Measurements from ENCODE around the gene PRUNE1. TPM values are rescaled to one million over a fixed set of nuclear protein-coding genes. Genes with fewer than 3 reads are reported as not detected.
A peak's percentile ranks its signal among the peaks of the same experiment; 100 is the strongest.

The PRUNE1 gene
- total and polyA plus RNA-seq, 4 donors: 8.7 to 20.6 (median 12.7) TPM

- H3K9ac ChIP-seq (ENCODE audit: insufficient read depth in 1 of 2, low read length in 2 of 2): no peak within 1 kb of the TSS
- no peak for TF ChIP-seq CTCF (IDR thresholded peaks at IDR 0.05; ENCODE audit: control extremely low read depth, extremely low read depth)
- H3K27me3 ChIP-seq (ENCODE audit: control insufficient read depth in 3 of 3, insufficient read depth in 3 of 3, low read length in 2 of 3): no peaks in the 10 kb centered on the region
- H3K4me3 ChIP-seq: no peak within 1 kb of the TSS
- H3K9me3 ChIP-seq (ENCODE audit: control insufficient read depth in 4 of 4, insufficient read depth in 3 of 4, low read length in 3 of 4): no peaks in the 10 kb centered on the region
- WGBS, 2 donors: 68 to 71% methylated on average over 2 of the region's 2 CpGs
- DNase-seq (peak in 1 of 3 donors; percentile 49), ATAC-seq (ENCODE audit: insufficient read depth, low FRiP score) (no peak)
- peaks cover 0 to 14% (median 0%) of the 10 kb centered on the region in 5 donors for H3K4me1 ChIP-seq (ENCODE audit: control insufficient read depth in 5 of 5, insufficient read depth in 5 of 5, low read length in 5 of 5)
- H3K27ac ChIP-seq (ENCODE audit: low read depth in 1 of 2, low read length in 1 of 2): peak within 1 kb of the TSS in 1 of 2 donors; percentile 48
- H3K36me3 ChIP-seq (ENCODE audit: control insufficient read depth in 4 of 4, insufficient read depth in 4 of 4, low read length in 4 of 4): peaks cover 0 to 20% (median 12%) of the 10 kb centered on the region in 4 donors
Observed at GRCh38 chr1:151036356-151036755, 28.1 kb downstream of the PRUNE1 start, which contains the start of gene BNIPL. Gene BNIPL, plus strand, starts transcription at chr1:151036586. Its CDS starts 140 bp downstream, at chr1:151036726.

- ATAC-seq (ENCODE audit: insufficient read depth, low FRiP score) (no peak), DNase-seq (no peak)
- Histone ChIP-seq H3K36me3 (ENCODE audit: control insufficient read depth in 4 of 4, insufficient read depth in 4 of 4, low read length in 4 of 4) (peaks cover 0 to 14% (median 10%) of the 10 kb centered on the region in 4 donors), H3K9me3 (ENCODE audit: control insufficient read depth in 4 of 4, insufficient read depth in 3 of 4, low read length in 3 of 4) (no peaks in the 10 kb centered on the region), H3K4me3 (no peak overlapping the region), H3K4me1 (ENCODE audit: control insufficient read depth in 5 of 5, insufficient read depth in 5 of 5, low read length in 5 of 5) (peaks cover 0 to 14% (median 0%) of the 10 kb centered on the region in 5 donors), H3K9ac (ENCODE audit: insufficient read depth in 1 of 2, low read length in 2 of 2) (no peak overlapping the region), H3K27ac (ENCODE audit: low read depth in 1 of 2, low read length in 1 of 2) (peak overlapping the region in 1 of 2 donors; percentile 48), H3K27me3 (ENCODE audit: control insufficient read depth in 3 of 3, insufficient read depth in 3 of 3, low read length in 2 of 3) (no peaks in the 10 kb centered on the region)
- TF ChIP-seq CTCF (IDR thresholded peaks at IDR 0.05; ENCODE audit: control extremely low read depth, extremely low read depth): no peak
- 67 to 83% methylated on average over 6 of the region's 6 CpGs for WGBS, 2 donors
Observed at GRCh38 chr1:151037032-151037431, 28.8 kb downstream of the PRUNE1 start.

- TF ChIP-seq CTCF (IDR thresholded peaks at IDR 0.05; ENCODE audit: control extremely low read depth, extremely low read depth): no peak
- Histone ChIP-seq H3K9ac (ENCODE audit: insufficient read depth in 1 of 2, low read length in 2 of 2) (no peak overlapping the region), H3K27ac (ENCODE audit: low read depth in 1 of 2, low read length in 1 of 2) (no peak overlapping the region), H3K4me1 (ENCODE audit: control insufficient read depth in 5 of 5, insufficient read depth in 5 of 5, low read length in 5 of 5) (peaks cover 0 to 12% (median 0%) of the 10 kb centered on the region in 5 donors), H3K36me3 (ENCODE audit: control insufficient read depth in 4 of 4, insufficient read depth in 4 of 4, low read length in 4 of 4) (peaks cover 0 to 10% (median 5%) of the 10 kb centered on the region in 4 donors), H3K4me3 (no peak overlapping the region), H3K27me3 (ENCODE audit: control insufficient read depth in 3 of 3, insufficient read depth in 3 of 3, low read length in 2 of 3) (no peaks in the 10 kb centered on the region), H3K9me3 (ENCODE audit: control insufficient read depth in 4 of 4, insufficient read depth in 3 of 4, low read length in 3 of 4) (no peaks in the 10 kb centered on the region)
- ATAC-seq (ENCODE audit: insufficient read depth, low FRiP score): no peak
- 91 to 96% methylated on average over 3 of the region's 3 CpGs for WGBS, 2 donors
- no peak for DNase-seq
Observed at GRCh38 chr1:151039521-151039920, 31.3 kb downstream of the PRUNE1 start.

- no peak for TF ChIP-seq CTCF (IDR thresholded peaks at IDR 0.05; ENCODE audit: control extremely low read depth, extremely low read depth)
- no peak for DNase-seq
- Histone ChIP-seq H3K36me3 (ENCODE audit: control insufficient read depth in 4 of 4, insufficient read depth in 4 of 4, low read length in 4 of 4) (no peaks in the 10 kb centered on the region), H3K9me3 (ENCODE audit: control insufficient read depth in 4 of 4, insufficient read depth in 3 of 4, low read length in 3 of 4) (no peaks in the 10 kb centered on the region), H3K4me3 (no peak overlapping the region), H3K9ac (ENCODE audit: insufficient read depth in 1 of 2, low read length in 2 of 2) (no peak overlapping the region), H3K27ac (ENCODE audit: low read depth in 1 of 2, low read length in 1 of 2) (no peak overlapping the region), H3K27me3 (ENCODE audit: control insufficient read depth in 3 of 3, insufficient read depth in 3 of 3, low read length in 2 of 3) (no peaks in the 10 kb centered on the region), H3K4me1 (ENCODE audit: control insufficient read depth in 5 of 5, insufficient read depth in 5 of 5, low read length in 5 of 5) (peaks cover 0 to 5% (median 2%) of the 10 kb centered on the region in 5 donors)
- ATAC-seq (ENCODE audit: insufficient read depth, low FRiP score): no peak
- WGBS, 2 donors: 90 to 91% methylated on average over 1 of the region's 1 CpG
Observed at GRCh38 chr1:151043163-151043562, 34.9 kb downstream of the PRUNE1 start.
